NCI-H1417 (cell line): ENCODE data around the gene SIM2.

Experiments
- DNase-seq, 3 experiments: peaks; one replicate each; lab custom pipeline; 2025; lab: John Stamatoyannopoulos, UW

The SIM2 gene

DNA sequence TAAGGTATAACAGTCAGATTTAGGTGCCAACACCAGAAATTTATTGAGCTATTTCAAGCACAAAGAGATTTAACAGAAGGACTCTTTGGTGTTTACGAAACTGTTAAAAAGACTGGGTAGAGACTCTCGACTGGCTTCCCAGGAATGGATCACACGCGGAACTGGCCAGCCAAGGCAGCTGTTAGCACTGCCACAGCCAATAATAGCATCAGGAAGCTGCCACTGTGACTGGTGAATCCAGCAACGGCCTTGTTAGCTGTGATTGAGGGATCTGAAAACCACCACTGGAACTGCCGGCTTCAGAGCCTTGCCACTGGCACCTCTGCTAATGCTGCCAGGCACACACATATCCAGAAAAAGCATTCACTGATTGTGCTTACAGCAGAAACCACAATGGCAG is 10.6 kb upstream of the SIM2 start:
- no peak for DNase-seq

DNA sequence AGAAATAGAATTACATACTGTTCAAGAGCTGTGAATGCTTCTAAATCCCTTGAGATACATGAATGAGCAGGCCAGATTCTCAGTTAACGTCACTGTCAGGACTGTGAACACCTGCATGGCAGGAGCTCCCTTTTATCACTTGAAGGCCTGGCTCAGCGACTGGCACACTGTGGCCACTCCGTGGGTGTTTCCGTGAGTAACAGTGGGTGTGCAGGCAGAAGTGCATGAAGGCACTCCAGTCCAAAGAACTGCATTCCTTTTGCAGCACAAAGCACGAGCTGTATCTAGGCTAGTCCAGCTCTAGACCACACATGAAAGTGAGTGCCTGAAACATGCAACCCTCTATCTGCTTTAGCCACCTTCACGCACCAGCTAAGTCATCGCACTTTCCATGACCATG is 9.6 kb upstream of the SIM2 start:
- DNase-seq: no peak

DNA sequence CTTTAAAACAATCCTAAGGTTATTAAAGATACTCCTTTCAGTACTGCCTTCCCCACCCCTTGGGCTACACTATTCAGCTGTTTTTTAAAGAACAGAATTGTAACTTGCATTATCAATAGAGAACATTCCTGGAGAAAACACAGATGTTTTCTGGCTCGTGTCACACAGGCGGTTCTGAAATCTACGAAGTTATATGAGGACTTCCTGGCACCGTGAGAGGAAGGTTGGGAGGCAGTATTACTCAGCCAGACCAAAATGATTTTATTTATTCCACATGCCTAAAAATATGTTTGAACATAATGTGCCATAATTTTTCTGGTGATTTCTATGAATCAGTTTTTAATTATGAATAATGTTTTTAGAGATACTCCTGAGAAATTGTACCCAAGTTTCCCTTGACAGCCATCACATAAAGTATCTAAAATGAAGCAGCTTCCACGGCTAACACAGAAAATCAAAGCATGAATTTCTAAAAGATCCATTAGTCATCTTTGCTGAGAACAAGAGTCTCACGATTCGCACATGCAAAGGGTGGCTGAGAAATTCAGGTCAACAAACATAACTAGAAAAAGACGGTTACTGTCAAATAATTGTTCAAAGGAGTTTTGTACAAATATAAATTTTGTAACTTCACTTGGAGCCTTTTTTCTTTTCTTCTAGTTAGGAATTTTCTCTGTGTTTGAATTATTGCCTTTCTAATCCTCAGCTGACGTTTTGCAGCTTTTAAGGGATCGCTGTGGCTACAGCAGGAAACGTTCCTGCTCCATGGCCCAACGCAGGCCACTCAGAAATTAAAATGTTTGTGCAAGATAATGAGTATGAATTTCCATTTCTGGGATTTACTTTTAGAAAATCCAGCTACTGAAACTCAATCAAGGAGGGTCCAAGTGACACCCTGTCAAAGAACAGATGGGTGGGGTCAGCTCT is 8.0 kb upstream of the SIM2 start:
- DNase-seq: peak in 1 of 3 experiments; percentile 41

DNA sequence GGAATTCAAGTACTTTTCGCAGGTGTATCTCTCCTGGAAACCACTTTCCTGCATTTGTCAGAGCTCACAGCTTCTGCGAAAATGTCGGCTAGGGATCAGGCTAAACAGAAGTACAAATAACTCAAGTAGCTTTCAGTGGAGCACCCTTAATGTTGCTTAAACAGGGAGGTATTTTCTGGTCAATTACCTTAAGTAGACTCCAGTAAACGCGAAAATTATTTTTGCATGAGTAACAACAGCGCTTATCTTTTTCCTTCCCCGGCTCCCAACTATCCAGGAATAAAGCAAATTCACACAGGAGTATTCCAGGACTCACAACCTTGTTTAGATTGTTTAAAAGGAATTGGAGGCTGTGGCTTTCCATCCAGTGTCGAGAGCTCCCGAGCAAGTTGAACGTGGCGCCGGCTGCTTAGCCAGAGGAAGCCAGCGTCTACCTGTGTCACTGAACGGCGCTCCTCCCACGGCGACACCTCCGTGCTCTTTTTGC is 7.3 kb upstream of the SIM2 start:
- DNase-seq: peak; percentile 61 to 71 (median 69)

DNA sequence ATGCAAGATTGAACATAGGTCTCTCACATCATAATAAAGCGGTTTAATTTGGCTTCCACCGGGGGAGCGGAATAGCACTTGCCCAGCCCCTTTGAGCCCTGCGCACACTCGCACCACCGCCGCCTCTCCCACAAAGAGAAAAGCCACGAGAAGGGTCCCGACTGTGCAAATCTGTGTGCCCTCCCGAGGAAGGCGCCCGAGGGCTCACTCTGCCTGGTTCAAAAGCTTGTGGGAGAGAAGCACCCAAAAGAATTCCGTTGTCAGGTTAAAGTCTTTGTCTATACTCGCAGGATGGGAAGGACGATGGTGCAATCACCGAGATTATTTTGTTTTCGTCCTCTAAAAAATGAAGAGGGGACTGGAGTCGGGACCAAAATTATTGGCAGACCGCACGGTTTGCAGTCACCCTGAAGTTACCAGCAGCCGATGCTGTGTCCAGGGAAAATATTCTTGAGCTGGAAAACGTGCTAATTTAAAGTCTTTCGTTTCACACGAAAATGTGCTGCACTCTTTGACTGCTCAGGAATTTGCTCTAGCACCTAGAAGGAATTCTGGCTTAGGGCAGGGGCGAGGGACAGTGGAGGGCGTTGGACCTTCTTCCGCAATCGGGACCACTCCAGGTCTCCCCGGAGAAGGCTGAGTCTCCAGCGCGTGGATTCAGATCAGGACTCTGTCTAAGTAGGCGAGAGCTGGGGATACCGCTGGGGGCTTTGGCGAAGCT is 6.6 kb upstream of the SIM2 start:
- DNase-seq: no peak

DNA sequence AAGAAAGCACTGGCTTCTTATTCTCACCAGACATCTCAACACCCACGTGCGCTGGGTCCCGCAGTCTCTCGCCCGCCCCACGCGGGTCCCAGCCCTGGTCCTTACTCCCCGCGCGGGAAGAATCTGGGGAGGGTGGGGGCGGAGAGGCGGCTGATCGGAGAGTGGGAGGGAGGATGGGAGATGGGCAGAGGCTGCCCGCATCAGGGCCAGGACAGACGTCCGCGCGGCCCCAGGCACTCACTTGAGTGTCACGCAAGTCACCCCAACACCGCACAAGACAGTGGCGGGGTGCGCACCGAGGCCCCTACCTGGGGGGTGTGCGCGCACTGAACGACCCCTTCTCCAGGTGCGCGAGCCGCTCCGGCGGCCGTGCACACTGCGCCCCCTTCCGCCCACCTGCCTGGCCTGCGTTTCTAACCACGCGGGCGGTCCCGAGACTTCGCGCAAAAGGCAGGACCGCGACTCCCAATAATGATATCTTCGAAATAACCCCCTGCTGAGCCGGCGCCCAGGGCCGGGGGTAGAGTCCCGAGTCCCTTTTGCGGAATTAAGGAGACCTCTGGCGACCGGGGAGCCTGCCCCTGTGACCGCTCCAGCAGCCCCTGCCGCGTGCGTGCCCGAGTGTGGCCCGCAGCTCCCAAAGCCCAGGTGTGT is 6.0 kb upstream of the SIM2 start:
- DNase-seq: no peak

DNA sequence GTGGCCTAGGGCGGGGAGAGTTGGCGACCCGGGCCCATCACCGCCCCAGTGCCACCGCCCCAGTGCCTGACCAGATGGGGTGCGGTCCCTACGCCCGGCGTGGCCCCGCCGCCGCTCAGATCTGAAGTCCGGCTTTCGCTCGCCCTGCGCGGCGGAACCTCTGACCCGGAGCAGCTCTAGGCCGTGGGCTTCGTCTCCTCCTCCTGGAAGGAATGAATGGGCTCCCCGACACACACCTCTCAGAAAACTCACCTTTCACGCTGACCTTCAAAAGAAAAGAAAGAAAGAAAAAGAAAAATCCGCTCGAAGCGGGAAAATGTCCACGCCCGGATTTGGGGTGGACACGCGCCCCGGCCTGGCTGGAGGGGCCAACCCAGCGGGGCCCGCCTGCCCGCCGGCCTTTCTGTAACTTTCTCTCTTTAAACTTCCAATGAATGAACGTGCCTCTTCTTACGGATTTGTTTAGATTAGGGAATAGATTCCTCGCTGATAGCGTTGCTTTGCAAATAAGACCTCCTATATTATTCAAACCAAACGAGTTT is 5.4 kb upstream of the SIM2 start:
- no peak for DNase-seq

DNA sequence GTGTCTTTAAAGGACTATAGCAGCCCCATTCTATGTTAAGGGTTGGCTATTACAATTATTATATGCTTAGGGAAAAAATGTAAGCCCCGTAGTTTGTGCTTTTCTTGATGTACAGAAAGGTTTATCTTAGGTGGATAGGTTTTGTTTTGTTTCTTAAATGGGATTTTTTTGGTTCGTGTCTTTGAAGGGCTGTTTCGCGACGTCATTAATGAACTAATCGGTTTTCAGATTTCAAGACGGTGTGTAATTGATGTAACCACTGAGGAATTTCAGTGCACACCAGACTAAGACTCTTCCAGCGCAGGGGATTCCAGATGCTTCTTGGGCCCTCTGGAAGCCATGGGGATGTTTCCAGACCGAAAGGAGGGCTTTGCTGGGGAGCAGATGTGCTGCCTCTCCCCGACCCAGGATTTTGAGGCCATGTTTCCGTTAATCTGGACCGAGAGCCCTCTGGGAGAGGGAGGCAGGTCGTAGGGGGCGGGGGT is 4.8 kb upstream of the SIM2 start:
- no peak for DNase-seq

DNA sequence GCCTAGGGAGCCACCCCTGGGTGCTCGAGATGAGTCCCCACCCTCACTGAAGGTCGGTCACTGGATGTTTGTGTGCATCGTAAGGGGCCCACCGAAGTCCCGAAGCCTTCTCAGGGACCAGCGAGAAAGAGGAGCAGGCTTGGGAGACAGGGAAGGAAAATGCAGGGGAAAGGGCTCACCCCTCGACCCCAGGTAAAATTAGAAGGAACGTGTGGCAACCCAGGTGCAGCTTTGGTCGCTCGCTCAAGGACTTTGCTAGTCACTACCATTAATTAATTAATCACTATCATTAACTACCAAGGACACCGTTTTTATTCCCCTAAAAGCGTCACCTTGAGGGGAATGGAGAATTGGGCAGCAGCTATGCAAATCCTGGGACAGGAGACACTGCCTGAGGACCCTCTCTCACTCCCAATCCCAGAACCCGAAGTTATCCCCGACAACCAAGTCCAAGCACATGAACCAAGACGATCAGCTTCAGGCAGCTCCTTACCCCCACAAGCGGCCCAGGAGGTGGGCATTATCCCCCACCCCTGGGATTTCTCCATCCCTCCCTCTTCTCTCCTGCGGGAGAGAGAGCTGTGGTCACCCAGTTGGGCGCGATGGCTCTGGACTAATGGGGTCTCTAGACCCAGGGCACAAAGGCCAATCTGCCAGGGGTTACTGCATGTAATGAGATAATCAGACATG is 4.2 kb upstream of the SIM2 start:
- no peak for DNase-seq

DNA sequence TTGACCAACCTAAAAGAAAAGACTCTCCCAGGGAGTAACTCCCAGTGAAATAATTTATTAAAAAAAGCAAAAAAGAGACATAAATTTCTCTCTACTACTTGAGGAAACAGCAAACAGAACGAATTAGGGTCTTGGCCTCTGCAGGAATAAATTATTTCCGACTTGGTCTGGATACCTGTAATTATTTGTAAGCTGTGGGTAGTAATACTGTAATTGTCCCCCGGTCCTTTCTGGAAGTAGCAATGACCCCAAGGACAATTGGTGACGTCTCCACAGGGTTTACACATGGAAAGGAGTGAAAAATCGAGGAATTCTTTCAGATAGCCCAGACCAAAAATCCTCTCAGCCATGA is 3.7 kb upstream of the SIM2 start:
- no peak for DNase-seq

DNA sequence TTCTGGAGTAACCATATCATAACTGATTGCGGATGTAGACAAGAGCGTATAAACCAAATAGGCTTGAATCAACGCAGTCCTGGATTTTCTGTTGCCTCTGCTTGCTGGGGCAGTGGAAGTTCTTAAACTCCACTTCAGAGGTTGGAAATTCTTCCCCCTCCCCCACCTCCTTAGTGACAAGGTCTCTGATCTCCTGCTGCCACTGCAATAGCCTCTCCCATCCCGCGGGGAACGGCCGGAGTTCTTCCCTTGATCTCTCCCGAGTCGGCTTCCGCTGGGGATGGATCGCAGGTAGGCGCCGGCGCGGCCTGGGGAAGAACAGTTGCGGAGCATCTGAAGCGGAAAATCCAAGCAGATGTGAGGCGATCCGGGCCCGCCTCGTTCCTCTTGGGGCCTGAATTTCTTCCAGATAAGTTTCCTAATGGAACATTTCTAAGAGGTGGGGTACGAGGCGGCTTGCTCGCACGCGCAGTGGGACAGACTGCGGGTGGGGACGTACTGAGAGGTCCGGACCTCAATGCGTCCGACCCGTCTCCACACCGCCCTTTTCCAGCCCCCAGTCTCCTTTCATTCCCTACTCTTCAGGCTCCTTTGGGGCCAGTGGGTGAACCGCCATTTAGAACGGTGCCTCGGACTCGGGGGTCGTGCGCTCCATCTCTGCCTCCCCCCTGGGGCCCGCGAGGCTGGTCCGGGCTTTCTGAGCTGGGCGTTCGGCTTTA is 3.1 kb upstream of the SIM2 start:
- DNase-seq: no peak

DNA sequence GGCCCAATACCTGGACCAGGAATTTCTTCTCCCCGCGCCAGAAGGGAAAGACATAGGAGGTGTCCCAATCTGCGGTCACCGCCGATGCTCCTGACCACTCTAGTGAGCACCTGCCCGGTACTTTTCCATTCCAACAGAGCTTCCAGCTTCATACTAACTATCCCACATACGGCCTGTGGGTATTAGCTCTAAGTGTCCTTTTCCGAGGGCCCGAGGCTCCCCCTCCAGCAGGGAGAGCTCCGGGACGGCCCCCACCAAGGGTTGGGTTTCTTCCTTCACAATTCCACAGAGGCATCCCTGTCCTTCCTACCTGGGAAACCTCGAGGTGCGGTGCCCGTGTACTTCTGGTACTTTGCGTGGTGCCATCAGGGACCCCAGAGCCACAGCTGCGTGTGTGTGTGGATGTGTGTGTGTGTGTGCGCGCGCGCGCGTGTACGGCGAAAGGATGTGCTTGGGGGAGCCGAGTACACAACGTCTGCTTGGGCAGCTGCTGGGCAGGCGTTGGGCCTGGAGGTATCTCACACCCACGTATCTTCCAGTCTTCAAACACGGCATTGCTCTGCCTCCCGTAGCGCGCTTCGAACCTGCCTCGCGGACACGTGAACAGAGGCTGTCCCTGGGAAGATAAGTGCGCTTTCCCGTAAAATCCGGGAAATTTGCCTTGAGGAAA is 2.4 kb upstream of the SIM2 start:
- no peak for DNase-seq

DNA sequence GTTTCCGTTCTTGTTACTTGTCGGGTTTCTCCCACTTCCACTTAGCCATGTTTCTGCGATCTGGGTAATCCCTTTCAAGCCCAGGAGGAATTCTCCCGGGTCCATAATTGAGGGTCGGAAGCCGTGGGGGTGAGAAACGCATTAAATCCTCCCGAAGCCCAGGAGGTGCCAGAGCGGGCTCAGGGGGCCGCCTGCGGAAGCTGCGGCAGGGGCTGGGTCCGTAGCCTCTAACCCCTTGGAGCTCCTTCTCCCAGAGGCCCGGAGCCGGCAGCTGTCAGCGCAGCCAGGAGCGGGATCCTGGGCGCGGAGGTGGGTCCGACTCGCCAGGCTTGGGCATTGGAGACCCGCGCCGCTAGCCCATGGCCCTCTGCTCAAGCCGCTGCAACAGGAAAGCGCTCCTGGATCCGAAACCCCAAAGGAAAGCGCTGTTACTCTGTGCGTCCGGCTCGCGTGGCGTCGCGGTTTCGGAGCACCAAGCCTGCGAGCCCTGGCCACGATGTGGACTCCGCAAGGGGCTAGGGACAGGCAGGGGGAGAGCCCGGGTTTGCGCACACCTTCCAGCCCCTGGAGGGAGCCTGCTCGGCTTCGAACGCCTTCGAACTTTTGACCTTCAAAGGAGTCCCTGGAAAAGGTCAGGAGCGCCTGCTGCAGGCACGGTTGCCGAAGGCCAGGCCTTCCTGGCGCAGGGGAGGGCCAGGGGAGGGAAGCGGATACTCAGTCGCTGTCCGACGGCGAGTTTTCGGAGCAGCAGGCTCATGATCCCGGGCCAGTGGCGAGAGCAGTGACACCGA is 1.7 kb upstream of the SIM2 start:
- DNase-seq: no peak

DNA sequence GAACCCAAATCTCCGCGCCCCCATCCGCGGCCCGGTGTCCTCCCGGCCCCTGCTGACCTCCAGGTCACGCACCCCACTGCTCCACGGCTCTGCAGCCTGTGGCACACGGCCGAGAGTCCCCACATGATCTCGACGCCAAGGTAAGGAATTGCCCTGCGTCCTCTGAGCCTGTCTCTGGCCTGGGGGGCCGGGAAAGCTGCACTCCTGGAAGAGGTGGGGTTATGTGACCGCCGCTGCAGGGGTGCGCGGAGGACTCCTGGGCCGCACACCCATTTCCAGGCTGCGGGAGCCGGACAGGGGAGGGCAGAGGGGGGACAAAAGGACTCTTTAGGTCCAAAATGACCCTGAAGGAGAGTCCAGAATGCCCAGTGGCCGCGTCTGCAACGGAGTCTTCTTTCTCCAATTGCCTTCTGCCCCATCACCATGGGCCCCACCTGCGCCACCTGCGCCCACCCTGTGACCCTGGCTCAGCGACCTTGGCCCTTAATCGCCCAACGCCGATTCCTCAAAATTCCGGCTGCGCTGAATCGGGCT is 997 bp upstream of the SIM2 start:
- no peak for DNase-seq

DNA sequence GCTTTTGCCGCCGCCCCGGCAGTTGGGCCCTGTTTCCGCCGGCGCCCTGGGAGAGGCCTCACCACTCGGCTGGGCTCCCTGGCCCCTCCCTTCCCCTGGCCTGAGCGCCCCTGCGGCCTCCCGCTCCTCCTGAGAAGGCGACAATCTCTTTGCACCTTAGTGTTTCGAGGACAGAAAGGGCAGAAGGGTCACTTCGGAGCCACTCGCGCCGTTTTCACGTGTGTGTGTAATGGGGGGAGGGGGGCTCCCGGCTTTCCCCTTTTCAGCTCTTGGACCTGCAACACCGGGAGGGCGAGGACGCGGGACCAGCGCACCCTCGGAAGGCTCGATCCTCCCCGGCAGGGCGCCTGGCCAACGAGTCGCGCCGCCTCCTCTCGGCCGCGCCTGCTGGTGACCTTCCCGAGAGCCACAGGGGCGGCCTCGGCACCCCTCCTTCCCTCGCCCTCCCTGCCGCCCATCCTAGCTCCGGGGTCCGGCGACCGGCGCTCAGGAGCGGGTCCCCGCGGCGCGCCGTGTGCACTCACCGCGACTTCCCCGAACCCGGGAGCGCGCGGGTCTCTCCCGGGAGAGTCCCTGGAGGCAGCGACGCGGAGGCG is 432 bp upstream of the SIM2 start:
- DNase-seq: peak in 1 of 3 experiments; percentile 94

DNA sequence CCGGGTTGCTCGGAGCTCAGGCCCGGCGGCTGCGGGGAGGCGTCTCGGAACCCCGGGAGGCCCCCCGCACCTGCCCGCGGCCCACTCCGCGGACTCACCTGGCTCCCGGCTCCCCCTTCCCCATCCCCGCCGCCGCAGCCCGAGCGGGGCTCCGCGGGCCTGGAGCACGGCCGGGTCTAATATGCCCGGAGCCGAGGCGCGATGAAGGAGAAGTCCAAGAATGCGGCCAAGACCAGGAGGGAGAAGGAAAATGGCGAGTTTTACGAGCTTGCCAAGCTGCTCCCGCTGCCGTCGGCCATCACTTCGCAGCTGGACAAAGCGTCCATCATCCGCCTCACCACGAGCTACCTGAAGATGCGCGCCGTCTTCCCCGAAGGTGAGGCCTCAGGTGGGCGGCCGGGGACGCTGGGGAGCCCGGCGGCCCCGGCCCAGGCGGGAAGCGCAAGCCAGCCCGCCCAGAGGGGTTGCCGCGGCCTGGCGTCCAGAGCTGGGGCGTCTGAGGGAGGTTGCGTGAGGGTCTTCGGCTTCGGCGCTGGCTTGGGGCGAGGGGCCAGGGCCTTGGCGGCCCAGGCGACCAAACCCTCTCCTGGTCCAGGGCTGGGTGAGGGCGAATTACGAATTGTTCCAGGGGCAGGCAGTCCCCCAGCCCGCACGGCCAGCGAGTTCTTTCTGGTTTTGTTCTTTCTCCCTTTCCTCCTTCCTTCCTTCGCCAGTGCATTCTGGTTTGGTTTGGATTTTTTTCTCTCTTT is 805 bp downstream of the SIM2 start:
- peak in 2 of 3 experiments; percentile 84 to 89 for DNase-seq

DNA sequence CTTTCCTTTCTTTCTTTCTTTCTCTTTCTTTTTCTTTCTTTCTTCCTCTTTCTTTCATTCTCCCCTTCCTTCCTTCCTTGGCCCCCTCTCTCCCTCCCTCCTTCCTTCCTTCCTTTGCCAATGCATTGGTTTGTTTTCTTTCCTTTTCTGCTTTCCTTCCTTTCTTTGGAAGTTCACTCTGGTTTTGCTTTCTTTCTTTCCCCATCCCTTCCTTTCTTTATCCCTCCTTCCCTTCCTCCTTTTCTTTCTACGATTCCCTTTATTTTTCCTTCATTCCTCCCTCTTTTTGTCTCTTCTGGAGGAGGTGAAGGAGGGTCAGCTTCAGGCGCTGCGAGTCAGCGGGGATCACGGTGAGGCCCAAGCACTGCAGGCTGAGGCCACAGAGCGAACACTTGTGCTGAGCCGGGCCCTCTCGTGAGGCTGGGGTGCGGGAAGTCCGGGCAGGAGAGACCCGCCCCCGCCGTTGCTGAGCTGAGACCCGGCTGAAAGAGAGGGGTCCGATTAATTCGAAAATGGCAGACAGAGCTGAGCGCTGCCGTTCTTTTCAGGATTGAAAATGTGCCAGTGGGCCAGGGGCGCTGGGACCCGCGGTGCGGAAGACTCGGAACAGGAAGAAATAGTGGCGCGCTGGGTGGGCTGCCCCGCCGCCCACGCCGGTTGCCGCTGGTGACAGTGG is 1.5 kb downstream of the SIM2 start:
- peak in 2 of 3 experiments; percentile 25 to 50 for DNase-seq
